OCI-LY7 (cell line): ENCODE measurements around the gene CRIP1. TPM values are rescaled to one million over a fixed set of nuclear protein-coding genes. Genes with fewer than 3 reads are reported as not detected.
A peak's percentile ranks its signal among the peaks of the same experiment; 100 is the strongest.

Experiments used
- BruUV-seq: library from RNA; stranded (reverse); fragments of 400-500 nt; replicated peaks from 2 replicates; lab custom pipeline; 2021; lab: Mats Ljungman, UMichigan
- CTCF ChIA-PET: fragments of 300-600 bp; sonication (Branson Sonifier 250); formaldehyde crosslinking; loops from one replicate; lab custom pipeline; 2022; ENCODE audit warnings: antibody characterized with exemption; ENCODE audit not compliant: unreplicated experiment; lab: Charles Lee
- POLR2A ChIA-PET: fragments of 300-600 bp; sonication (Branson Sonifier 250); formaldehyde crosslinking; loops from one replicate; lab custom pipeline; 2022; ENCODE audit warnings: antibody characterized with exemption; lab: Charles Lee
- DNase-seq: peaks from one replicate; pipeline ENCODE4 v3.0.0-alpha.2; 2015; ENCODE audit warnings: low spot score
- H2AFZ ChIP-seq: fragments of 200-600 bp; sonication (generic), shearing (Covaris generic); 2 replicates; pipeline ENCODE4 v1.6.1; 2014; ENCODE audit warnings: mild to moderate bottlenecking, antibody characterized with exemption, low read length, moderate library complexity
- H3K27ac ChIP-seq: fragments of 200-600 bp; sonication (generic); 2 replicates; pipeline ENCODE4 v1.5.1; 2014; ENCODE audit warnings: mixed run types, low read depth, mild to moderate bottlenecking, moderate library complexity, low read length, inconsistent platforms; ENCODE audit not compliant: poor library complexity, severe bottlenecking
- H3K36me3 ChIP-seq: fragments of 200-600 bp; sonication (generic); 2 replicates; pipeline ENCODE4 v1.6.1; 2014; ENCODE audit warnings: mild to moderate bottlenecking, antibody characterized with exemption, low read length, moderate library complexity, mixed read lengths; ENCODE audit not compliant: insufficient read depth
- H3K4me1 ChIP-seq: fragments of 200-600 bp; sonication (generic); 2 replicates; pipeline ENCODE4 v1.5.1; 2014; ENCODE audit warnings: mild to moderate bottlenecking, low read length; ENCODE audit not compliant: insufficient read depth, poor library complexity, severe bottlenecking
- H3K4me2 ChIP-seq: fragments of 200-600 bp; sonication (generic); 2 replicates; pipeline ENCODE4 v1.6.1; 2014; ENCODE audit warnings: mild to moderate bottlenecking, low read length
- H3K4me3 ChIP-seq: fragments of 200-600 bp; sonication (generic); 2 replicates; pipeline ENCODE4 v1.5.1; 2014; ENCODE audit warnings: mild to moderate bottlenecking, low read depth, low read length; ENCODE audit not compliant: poor library complexity, severe bottlenecking
- H3K79me2 ChIP-seq: fragments of 200-600 bp; sonication (generic); 2 replicates; pipeline ENCODE4 v1.6.1; 2016; ENCODE audit warnings: low read depth, mild to moderate bottlenecking, low read length, moderate library complexity, mixed read lengths; ENCODE audit not compliant: insufficient read depth
- H3K9me2 ChIP-seq: fragments of 200-600 bp; sonication (generic); 2 replicates; pipeline ENCODE4 v1.6.1; 2016; ENCODE audit warnings: mild to moderate bottlenecking, low read length, mixed read lengths; ENCODE audit not compliant: insufficient read depth
- H3K9me3 ChIP-seq: fragments of 200-600 bp; sonication (generic); 2 replicates; pipeline ENCODE4 v1.6.1; 2014; ENCODE audit warnings: mild to moderate bottlenecking, mixed run types, low read length, mixed read lengths
- H4K20me1 ChIP-seq: fragments of 200-600 bp; sonication (generic); 2 replicates; pipeline ENCODE4 v1.6.1; 2014; ENCODE audit warnings: mild to moderate bottlenecking, antibody characterized with exemption, low read length, moderate library complexity, mixed read lengths; ENCODE audit not compliant: insufficient read depth
- CTCF ChIP-seq: fragments of 200-600 bp; sonication (generic); conservative IDR thresholded peaks from 2 replicates; pipeline ENCODE4 v1.5.1; 2014; ENCODE audit warnings: mild to moderate bottlenecking, antibody characterized with exemption, low read length, moderate library complexity, mixed read lengths
- EZH2phosphoT487 ChIP-seq: fragments of 200-600 bp; sonication (generic); IDR thresholded peaks from 2 replicates; pipeline ENCODE4 v1.6.1; 2018; ENCODE audit warnings: low read depth, borderline replicate concordance, mild to moderate bottlenecking, mixed run types, antibody characterized with exemption, low read length, moderate library complexity, mixed read lengths
- intact Hi-C: fragments of 100-400 bp; cut with micrococcal nuclease; formaldehyde crosslinking; loops from one replicate; pipeline ENCODE4 v1.10.0; 2022; ENCODE audit not compliant: unreplicated experiment
- total RNA-seq, 2 experiments: library from RNA; depleted of rRNA in 1 of 2; stranded (reverse); fragments of >200 nt in 1 of 2; shearing (Covaris generic) in 1 of 2; gene quantifications; 2 replicates each; pipeline ENCODE4 v1.2.3, GENCODE V29; 2014 to 2022

CRIP1 gene
- total RNA-seq, 2 experiments from 2014 or later: 4.6 TPM; not detected in 1

GRCh38 chr14:105484997-105485393, 1.7 kb upstream of the CRIP1 start:
- POLR2A ChIA-PET: no interaction called here

DNA sequence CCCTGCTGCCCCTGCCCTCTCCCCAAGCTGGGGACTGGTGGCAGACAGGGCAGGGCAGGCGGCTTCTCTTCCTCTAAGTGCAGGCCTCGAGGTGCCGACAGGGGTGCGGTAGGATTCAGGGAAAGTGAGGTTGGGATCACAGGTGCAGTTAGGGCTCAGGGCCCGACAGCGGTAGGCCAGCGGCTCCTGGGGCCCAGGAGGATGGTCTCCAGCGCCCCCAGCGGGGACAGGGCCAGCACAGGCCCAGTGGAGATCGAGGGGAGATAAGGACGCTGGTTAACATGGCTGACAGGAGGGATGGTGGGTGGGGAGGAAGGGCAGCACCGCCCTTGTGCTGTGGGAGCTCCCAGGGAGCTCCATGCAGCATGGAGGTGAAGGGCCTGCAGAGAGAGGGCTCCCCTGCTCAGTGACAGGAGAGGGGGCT, 935 bp upstream of the CRIP1 start:
- peaks cover 39% of the 10 kb centered on the region for H3K4me1 ChIP-seq
- intact Hi-C loops: no loop called here
- H3K27ac ChIP-seq: no peak overlapping the region
- no peaks in the 10 kb centered on the region for H3K9me2 ChIP-seq
- TF ChIP-seq EZH2phosphoT487 (peak; percentile 82; the same call in 1 of the 2 replicates), CTCF (peak; percentile 41; the same call in 1 of the 2 replicates)
- H2AFZ ChIP-seq: no peak overlapping the region
- no peaks in the 10 kb centered on the region for H4K20me1 ChIP-seq
- no peak overlapping the region for H3K4me2 ChIP-seq
- CTCF ChIA-PET: no interaction called here
- no peaks in the 10 kb centered on the region for H3K36me3 ChIP-seq
- no peak for DNase-seq
- H3K79me2 ChIP-seq: no peaks in the 10 kb centered on the region
- no peak overlapping the region for H3K4me3 ChIP-seq
- BruUV-seq: no TSS peak
- H3K9me3 ChIP-seq: no peaks in the 10 kb centered on the region
- POLR2A ChIA-PET: no interaction called here

More at GRCh38 chr14:105484997-105485393, 1.7 kb upstream of the CRIP1 start:
- Histone ChIP-seq H3K4me3 (no peak overlapping the region), H3K9me3 (no peaks in the 10 kb centered on the region), H3K4me1 (peaks cover 42% of the 10 kb centered on the region), H3K4me2 (no peak overlapping the region), H3K9me2 (no peaks in the 10 kb centered on the region), H3K79me2 (no peaks in the 10 kb centered on the region), H4K20me1 (no peaks in the 10 kb centered on the region), H3K36me3 (no peaks in the 10 kb centered on the region), H3K27ac (no peak overlapping the region), H2AFZ (no peak overlapping the region)
- DNase-seq: no peak
- CTCF ChIA-PET: no interaction called here
- BruUV-seq: no TSS peak
- intact Hi-C loops: no loop called here
- no peak for TF ChIP-seq EZH2phosphoT487
- no peak for TF ChIP-seq CTCF

GRCh38 chr14:105486974-105487448, 325 bp downstream of the CRIP1 start:
- 0 out of 2 replicates have a peak, but pooled peaks cover 4% of the 10 kb centered on the region for H3K79me2 ChIP-seq
- no peak for TF ChIP-seq CTCF
- TF ChIP-seq EZH2phosphoT487: no peak
- ChIA-PET CTCF (no interaction called here), POLR2A (no interaction called here)
- H3K9me3 ChIP-seq: no peaks in the 10 kb centered on the region
- H3K36me3 ChIP-seq: peaks cover 1% of the 10 kb centered on the region; the same call in 1 of the 2 replicates
- H3K4me3 ChIP-seq: peak overlapping the region; percentile 35
- peak overlapping the region; percentile 60 for H3K4me2 ChIP-seq
- no peak overlapping the region for H3K27ac ChIP-seq
- H4K20me1 ChIP-seq: no peaks in the 10 kb centered on the region; the same call in 1 of the 2 replicates
- BruUV-seq: no TSS peak
- H3K4me1 ChIP-seq: peaks cover 32% of the 10 kb centered on the region
- H2AFZ ChIP-seq: no peak overlapping the region
- H3K9me2 ChIP-seq: no peaks in the 10 kb centered on the region
- DNase-seq: no peak
- intact Hi-C loops: no loop called here
